ENCODE results near the gene ANAPC5.
"Not testable (repeated sequence)": the region's sequence is repeated elsewhere in the genome, so short reads cannot be mapped to it uniquely, and the experiment has no call there.

Gene ANAPC5

DNA sequence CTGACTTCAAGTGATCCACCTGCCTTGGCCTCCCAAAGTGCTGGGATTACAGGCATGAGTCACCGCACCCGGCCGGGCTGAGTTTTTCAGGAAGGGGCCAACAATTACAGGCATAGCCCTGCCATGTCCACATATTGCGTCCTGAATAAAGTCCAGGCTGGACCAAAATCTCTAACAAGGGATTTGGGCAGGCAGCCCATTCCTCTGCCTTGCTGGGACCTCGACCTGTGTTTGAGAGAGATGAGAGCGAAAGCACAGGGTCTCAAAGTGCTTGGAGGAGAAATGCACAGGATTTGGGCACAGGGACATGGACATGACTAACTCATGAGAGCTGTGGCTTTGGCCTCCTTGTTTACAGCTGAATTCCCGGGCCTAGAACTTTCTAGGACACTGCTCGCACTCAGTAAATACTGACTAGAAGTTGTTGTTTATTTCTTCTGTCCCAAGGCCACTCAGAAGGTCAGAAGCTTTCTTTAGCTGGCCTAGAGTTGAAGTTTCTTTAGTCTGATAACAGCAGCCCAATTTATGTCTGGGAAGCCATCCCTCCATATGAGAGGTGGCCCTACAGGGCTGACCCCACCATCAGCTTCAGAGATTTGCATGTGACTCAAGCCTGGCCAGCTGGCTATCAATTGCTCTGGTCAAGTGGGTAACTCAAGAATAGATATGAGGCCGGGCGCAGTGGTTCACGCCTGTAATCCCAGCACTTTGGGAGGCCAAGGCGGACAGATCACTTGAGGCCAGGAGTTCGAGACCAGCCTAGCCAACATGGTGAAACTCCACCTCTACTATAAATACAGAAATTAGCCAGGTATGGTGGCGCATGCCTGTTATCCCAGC lies 67.4 kb downstream of the ANAPC5 start:
- no peak for DNase-seq (ENCODE audit: low read depth in 3 of 3)

DNA sequence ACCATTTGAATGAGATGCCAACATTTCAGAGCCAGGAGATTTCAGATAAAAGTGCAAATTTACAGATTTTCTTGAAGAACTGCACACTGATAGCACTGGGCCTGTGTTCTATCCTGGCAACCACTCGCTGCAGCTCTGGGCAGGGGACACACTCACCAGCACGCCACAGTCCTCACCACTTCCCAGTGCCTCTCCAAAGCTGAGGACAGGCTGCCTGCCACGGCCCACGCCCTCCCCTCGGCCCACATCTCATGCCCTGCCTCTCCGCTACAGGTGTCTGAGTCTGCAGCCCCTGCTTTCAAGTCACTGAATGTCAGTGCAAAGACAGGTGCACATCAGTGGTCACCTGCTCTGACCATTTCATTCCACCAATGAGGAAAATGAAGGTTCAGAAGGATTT lies 68.4 kb downstream of the ANAPC5 start:
- DNase-seq (ENCODE audit: low read depth in 3 of 3), result no peak

GRCh38 chr12:121283388-121283787 lies 68.8 kb downstream of the ANAPC5 start:
- no peak for DNase-seq (ENCODE audit: low read depth in 3 of 3)

GRCh38 chr12:121282910-121283309 lies 69.3 kb downstream of the ANAPC5 start:
- not testable (repeated sequence) for DNase-seq (ENCODE audit: low read depth in 3 of 3)

GRCh38 chr12:121282072-121282742 lies 70.0 kb downstream of the ANAPC5 start:
- DNase-seq (ENCODE audit: low read depth in 3 of 3), result no peak

- not testable (repeated sequence) for DNase-seq (ENCODE audit: low read depth in 3 of 3)
Measured at GRCh38 chr12:121281116-121281515, 71.1 kb downstream of the ANAPC5 start.

DNA sequence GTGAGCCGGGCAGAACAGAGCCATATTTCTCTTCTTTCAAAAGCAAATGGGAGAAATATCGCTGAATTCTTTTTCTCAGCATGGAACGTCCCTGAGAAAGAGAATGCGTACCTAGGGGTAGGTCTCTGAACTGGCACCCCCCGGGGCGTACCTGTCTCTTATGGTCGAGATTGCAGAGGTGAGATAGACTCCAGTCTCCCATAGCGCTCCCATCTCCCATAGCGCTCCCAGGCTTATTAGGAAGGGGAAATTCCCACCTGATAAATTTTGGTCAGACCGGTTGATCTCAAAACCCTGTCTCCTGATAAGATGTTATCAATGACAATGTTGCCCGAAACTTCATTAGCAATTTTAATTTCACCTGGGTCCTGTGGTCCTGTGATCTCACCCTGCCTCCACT lies 71.7 kb downstream of the ANAPC5 start:
- DNase-seq (ENCODE audit: low read depth in 3 of 3), result not testable (repeated sequence)

- DNase-seq (ENCODE audit: low read depth in 3 of 3), result no peak
Measured at GRCh38 chr12:121279507-121279915, 72.7 kb downstream of the ANAPC5 start.

DNA sequence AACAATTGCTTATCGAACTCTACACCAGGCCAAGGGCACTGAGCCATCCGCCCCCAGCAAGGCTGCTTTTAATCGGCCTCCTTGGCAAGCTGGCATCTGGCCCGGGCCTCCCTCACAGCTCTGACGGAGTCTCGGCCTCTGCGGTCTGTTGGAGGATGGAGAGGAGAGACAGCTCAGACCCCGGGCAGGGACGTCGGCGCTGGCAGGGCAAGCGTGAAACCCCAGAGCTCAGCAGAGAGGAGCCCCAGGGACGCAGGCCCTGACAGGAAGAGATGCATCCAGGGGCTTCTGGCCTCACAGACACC lies 73.2 kb downstream of the ANAPC5 start:
- DNase-seq (ENCODE audit: low read depth in 3 of 3), result no peak

DNA sequence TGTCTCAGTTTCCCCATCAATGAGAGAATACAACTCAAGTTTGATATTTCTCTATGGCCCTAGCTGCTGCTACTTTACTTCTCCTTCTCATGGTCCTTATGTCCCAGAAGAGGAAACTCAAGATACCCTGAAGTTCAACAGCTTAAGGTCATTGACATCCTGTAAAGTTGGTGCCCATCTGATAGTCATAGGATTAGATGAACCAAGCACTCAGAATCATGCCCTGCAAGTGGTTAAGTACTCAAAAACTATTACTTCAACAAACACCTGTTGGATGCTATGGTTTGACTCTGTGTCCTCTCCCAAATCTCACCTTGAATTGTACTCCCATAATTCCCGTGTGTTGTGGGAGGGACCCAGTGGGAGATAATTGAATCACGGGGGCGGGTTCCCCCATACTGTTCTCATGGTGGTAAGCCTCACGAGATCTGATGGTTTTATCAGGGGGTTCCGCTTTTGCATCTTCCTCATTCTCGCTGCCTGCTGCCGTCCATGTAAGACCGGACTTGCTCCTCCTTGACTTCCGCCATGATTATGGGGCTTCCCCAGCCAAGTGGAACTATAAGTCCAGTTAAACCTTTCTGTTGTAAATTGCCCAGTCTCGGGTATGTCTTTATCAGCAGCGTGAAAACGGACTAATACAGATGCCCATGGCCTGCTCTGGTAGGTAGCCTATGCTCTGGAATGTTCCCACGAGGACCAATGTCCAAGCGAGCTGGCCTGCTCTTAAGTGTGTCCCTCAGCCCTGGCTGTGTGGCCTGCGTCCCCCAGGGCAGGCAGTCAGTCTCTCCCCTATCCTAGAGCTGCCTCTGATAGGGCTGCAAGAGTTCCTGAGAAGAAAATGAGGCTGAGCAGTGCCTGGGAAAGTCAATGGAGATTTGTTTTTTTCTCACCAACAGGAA lies 73.8 kb downstream of the ANAPC5 start:
- no peak for DNase-seq (ENCODE audit: low read depth in 3 of 3)

GRCh38 chr12:121277374-121277759 lies 74.8 kb downstream of the ANAPC5 start:
- DNase-seq (ENCODE audit: low read depth in 3 of 3), result no peak

GRCh38 chr12:121274036-121274763 lies 78.0 kb downstream of the ANAPC5 start:
- DNase-seq (ENCODE audit: low read depth in 3 of 3), result no peak

- no peak for DNase-seq (ENCODE audit: low read depth in 3 of 3)
Measured at GRCh38 chr12:121273364-121273896, 78.8 kb downstream of the ANAPC5 start.

GRCh38 chr12:121267822-121268221 lies 84.4 kb downstream of the ANAPC5 start:
- no peak for DNase-seq (ENCODE audit: low read depth in 3 of 3)

DNA sequence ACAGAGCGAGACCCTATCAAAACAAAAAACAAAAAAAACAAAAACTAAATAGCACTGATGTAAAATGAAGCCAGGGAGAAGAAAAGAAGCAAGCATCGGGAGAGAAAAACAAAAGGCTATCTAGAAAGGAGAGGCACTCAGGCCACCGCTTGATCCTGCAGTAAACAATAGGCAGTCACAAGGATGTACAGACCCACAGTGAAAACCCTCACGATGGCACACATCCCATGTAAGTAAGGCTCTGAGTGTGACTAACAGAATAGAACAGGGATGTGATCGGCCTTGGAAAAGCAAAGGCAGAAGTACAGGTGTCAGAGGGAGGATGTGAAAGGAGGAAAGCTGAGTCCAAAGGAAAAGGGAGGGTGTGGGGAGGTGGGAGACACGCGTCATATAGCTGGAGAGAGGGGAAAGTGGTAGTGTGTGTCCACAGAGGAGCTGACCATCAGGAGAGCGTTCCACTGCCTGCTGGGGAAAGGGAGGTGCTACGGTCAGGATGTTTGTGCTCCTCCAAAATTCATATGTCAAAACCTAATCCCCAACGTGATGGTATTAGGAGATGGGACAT lies 87.2 kb downstream of the ANAPC5 start:
- no peak for DNase-seq (ENCODE audit: low read depth in 3 of 3)

GRCh38 chr12:121264135-121264534 lies 88.1 kb downstream of the ANAPC5 start:
- no peak for DNase-seq (ENCODE audit: low read depth in 3 of 3)

DNA sequence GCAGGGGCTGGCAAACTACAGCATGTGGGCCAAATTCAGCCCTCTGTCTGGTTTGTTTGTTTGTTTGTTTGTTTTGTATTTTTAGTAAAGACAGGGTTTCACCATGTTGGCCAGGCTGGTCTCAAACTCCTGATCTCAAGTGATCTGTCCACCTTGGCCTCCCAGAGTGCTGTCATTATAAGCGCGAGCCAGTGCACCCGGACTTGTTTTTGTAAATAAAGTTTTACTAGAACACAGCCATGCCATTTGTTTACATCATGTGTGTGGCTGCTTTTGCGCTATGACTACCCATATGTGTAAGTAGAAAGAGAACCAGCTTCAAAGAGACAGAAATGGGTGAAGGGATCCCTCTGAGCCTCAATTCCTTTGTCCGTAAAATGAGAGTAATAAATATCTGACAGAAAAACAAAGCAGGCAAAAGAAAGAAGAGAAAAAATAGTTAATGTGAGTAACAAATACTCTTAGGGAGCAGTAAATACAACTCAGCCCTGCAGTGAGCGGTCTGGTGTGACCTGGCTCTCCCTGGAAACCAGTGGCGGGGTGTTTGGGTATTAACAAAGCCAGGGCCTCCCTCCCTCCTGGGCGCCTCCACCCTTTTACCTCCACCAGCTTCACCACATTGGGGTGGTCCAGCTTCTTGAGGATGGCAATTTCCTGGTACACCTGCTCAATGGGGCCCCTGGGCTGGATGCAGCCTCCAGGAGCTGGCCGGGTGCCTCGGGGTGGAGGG lies 88.8 kb downstream of the ANAPC5 start:
- no peak for DNase-seq (ENCODE audit: low read depth in 3 of 3)

GRCh38 chr12:121261398-121261797 lies 90.8 kb downstream of the ANAPC5 start:
- DNase-seq (ENCODE audit: low read depth in 3 of 3), result no peak

DNA sequence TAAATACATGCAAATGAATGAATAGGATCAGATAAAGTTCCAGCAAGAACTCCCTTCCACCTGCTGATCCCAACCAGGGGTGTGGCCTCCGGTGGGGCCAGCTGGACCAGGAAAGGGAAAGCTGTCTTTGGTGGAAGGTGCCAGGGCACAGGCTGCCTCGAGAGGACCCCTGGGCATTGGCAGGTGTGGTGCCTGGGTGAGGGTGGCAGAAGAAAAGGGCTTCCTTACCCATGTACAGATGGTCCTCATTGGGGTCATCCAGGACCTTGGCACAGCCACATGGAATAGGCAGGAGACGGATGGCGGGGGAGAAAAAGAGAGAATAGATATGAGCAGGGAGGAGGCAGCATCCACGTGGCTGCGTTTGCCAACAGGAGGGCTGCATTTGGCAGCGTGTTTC lies 92.1 kb downstream of the ANAPC5 start:
- no peak for DNase-seq (ENCODE audit: low read depth in 3 of 3)

GRCh38 chr12:121259074-121259473 lies 93.1 kb downstream of the ANAPC5 start:
- no peak for DNase-seq (ENCODE audit: low read depth in 3 of 3)

Data from stimulated activated CD4-positive, alpha-beta T cell treated with anti-CD3 and anti-CD28 coated beads, TNF-alpha, amount 100 ng/mL, for 24 hours (primary cell).